BJ (cell line): Measurements from ENCODE around the gene RPRD2. TPM values are rescaled to one million over a fixed set of nuclear protein-coding genes. Genes with fewer than 3 reads are reported as not detected.
"Not testable (repeated sequence)": the region's sequence is repeated elsewhere in the genome, so short reads cannot be mapped to it uniquely, and the experiment has no call there.

Experiments
- CTCF ChIA-PET: fragments of 350-600 bp; formaldehyde crosslinking; extraction: SDS; loops from one replicate; lab custom pipeline; 2021; ENCODE audit warnings: antibody characterized with exemption, inconsistent platforms; lab: Yijun Ruan, JAX
- POLR2A ChIA-PET: fragments of 300-600 bp; sonication (Branson Sonifier 250); formaldehyde crosslinking; extraction: SDS; loops from one replicate; lab custom pipeline; 2021; ENCODE audit warnings: antibody characterized with exemption; lab: Charles Lee
- DNase-seq: peaks from one replicate; pipeline ENCODE4 v3.0.0-alpha.2; 2011; ENCODE audit warnings: low read depth
- H3K27me3 ChIP-seq: 2 replicates; pipeline ENCODE4 v1.6.0; 2011; ENCODE audit warnings: low read length; ENCODE audit not compliant: control insufficient read depth, insufficient read depth
- H3K36me3 ChIP-seq: 2 replicates; pipeline ENCODE4 v1.5.1; 2011; ENCODE audit warnings: low read length; ENCODE audit not compliant: control insufficient read depth, insufficient read depth
- H3K4me3 ChIP-seq: 2 replicates; pipeline ENCODE4 v1.5.1; 2011; ENCODE audit warnings: low read depth, mild to moderate bottlenecking, control low read depth, low read length
- CTCF ChIP-seq: IDR thresholded peaks from 2 replicates; pipeline ENCODE4 v1.5.1; 2011; ENCODE audit warnings: low read depth, mild to moderate bottlenecking, control low read depth, inconsistent platforms, low read length, moderate library complexity; ENCODE audit not compliant: insufficient read depth
- polyA minus RNA-seq: library from RNA; depleted of rRNA, polyadenylated mRNA; stranded (reverse); fragments of >200 nt; gene quantifications from 2 replicates; pipeline ENCODE4 v1.2.3, GENCODE V29; 2011; rRNA and poly(A)+ RNA removed
- polyA plus RNA-seq: library from polyadenylated mRNA; depleted of rRNA; stranded (reverse); fragments of >200 nt; gene quantifications from 2 replicates; pipeline ENCODE4 v1.2.3, GENCODE V29; 2011; rRNA removed

Gene RPRD2
- 15.1 and 16.4 TPM in 2 replicates for polyA plus RNA-seq
- 10.4 and 12.8 TPM in 2 replicates for polyA minus RNA-seq

- peak; percentile 20; the same call in 1 of the 2 replicates for TF ChIP-seq CTCF
- Histone ChIP-seq H3K36me3 (no peaks in the 10 kb centered on the region), H3K4me3 (peak within 1 kb of the TSS; percentile 66), H3K27me3 (no peaks in the 10 kb centered on the region)
- POLR2A ChIA-PET: interaction anchor here (0.6 to 0.7 kb wide), 4 partner anchors 8 to 128 kb away, joined by 3 to 4 read pairs (median 4); no protein-coding TSS in a partner anchor
- CTCF ChIA-PET: interaction anchor here (0.6 to 1.1 kb wide), 4 partner anchors 11 to 169 kb away, joined by 3 to 5 read pairs (median 3); no protein-coding TSS in a partner anchor
- peak; percentile 95 for DNase-seq
Observed at GRCh38 chr1:150363426-150364230, at the start of gene RPRD2. RPRD2 (plus strand) TSS chr1:150364147; CDS start chr1:150364715, 568 bp downstream.

DNA sequence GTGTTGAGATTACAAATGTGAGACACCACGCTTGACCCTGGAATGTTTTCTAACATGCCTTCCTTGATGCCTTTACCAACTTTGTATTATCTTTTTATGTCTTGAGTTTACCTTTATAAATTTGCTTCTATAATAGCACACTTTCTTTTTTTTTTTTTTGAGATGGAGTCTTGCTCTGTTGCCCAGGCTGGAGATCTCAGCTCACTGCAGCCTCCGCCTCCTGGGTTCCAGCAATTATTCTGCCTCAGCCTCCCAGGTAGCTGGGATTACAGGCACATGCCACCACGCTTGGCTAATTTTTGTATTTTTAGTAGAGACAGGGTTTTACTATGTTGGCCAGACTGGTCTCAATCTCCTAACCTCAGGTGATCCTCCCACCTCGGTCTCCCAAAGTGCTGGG, 49.3 kb upstream of the RPRD2 start:
- DNase-seq, H3K27me3 ChIP-seq, H3K36me3 ChIP-seq, CTCF ChIA-PET, H3K4me3 ChIP-seq: not testable (repeated sequence)
- POLR2A ChIA-PET: interaction anchor here (0.8 kb wide), 1 partner anchor 16 kb away, joined by 4 read pairs; no protein-coding TSS in a partner anchor

- POLR2A ChIA-PET: no interaction called here
- Histone ChIP-seq H3K4me3 (peak overlapping the region; percentile 97), H3K36me3 (peaks cover 3% of the 10 kb centered on the region), H3K27me3 (no peaks in the 10 kb centered on the region)
- no peak for DNase-seq
- CTCF ChIA-PET: no interaction called here
- no peak for TF ChIP-seq CTCF
Observed at GRCh38 chr1:150320667-150320978, 43.3 kb upstream of the RPRD2 start.

- CTCF ChIA-PET: no interaction called here
- Histone ChIP-seq H3K36me3 (peaks cover 6% of the 10 kb centered on the region), H3K4me3 (peak overlapping the region; percentile 97), H3K27me3 (no peaks in the 10 kb centered on the region)
- TF ChIP-seq CTCF: no peak
- POLR2A ChIA-PET: no interaction called here
- DNase-seq: no peak
Observed at GRCh38 chr1:150321826-150322166, 42.2 kb upstream of the RPRD2 start.

DNA sequence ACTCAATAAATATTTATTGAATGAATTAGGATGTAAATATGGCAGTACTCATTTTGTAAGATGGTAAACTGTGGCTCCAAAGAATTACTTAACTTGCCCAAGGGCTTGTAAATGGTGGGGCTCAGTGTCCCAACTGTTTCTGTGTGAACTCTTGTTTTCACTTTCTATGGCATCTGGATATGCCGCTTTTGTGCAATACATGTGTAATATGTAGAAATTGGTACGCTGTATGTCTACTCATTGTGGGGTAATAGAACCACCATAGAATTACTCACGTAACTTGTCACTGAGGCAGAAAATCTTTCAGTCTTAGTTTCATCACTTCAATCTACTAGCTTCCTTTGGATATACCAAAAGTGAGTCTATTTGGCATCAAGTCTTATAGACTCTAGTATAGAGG, 41.6 kb upstream of the RPRD2 start:
- ChIA-PET POLR2A (no interaction called here), CTCF (no interaction called here)
- DNase-seq: no peak
- peaks cover 6% of the 10 kb centered on the region for H3K36me3 ChIP-seq
- H3K4me3 ChIP-seq: peak overlapping the region; percentile 97
- no peaks in the 10 kb centered on the region for H3K27me3 ChIP-seq
- no peak for TF ChIP-seq CTCF
